GM21367 (cell line): ENCODE measurements around the gene GAST.
A peak's percentile ranks its signal among the peaks of the same experiment; 100 is the strongest.
"Not testable (repeated sequence)": the region's sequence is repeated elsewhere in the genome, so short reads cannot be mapped to it uniquely, and the experiment has no call there.

ENCODE experiments used
- ATAC-seq: cut with Tn5 transposase; IDR thresholded peaks from one replicate; pipeline ENCODE4 v1.9.1; 2021; ENCODE audit not compliant: unreplicated experiment

The GAST gene

GRCh38 chr17:41683441-41684007 lies 28.6 kb upstream of the GAST start:
- no peak for ATAC-seq

DNA sequence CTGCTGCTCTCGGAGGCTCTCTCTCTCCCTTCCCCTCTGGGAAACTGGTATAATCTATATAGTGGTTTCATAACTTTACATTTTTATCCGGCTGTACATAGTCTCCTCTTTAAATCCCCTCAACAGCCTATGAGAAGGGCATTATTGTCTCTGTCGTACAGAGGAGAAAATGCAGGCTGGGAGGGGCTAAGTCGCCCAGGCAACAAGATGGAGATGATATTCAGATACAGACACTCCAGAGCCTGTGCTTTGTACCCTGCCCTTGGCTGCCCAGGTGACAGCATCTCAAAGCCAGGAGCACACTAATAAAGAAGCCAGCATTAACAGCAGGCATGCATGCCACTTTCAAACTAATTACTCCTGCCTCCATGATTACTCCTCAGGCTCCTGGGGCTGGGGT lies 28.1 kb upstream of the GAST start:
- ATAC-seq, result no peak

DNA sequence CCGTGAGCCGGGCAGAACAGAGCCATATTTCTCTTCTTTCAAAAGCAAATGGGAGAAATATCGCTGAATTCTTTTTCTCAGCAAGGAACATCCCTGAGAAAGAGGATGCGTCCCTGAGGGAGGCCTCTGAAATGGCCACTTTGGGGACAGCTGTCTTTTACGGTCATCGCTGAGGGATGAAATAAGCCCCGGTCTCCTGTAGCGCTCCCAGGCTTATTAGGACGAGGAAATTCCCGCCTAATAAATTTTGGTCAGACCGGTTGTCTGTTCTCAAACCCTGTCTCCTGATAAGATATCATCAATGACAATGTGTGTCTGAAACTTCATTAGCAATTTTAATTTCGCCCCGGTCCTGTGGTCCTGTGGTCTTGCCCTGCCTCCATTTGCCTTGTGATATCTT lies 26.4 kb upstream of the GAST start:
- not testable (repeated sequence) for ATAC-seq

DNA sequence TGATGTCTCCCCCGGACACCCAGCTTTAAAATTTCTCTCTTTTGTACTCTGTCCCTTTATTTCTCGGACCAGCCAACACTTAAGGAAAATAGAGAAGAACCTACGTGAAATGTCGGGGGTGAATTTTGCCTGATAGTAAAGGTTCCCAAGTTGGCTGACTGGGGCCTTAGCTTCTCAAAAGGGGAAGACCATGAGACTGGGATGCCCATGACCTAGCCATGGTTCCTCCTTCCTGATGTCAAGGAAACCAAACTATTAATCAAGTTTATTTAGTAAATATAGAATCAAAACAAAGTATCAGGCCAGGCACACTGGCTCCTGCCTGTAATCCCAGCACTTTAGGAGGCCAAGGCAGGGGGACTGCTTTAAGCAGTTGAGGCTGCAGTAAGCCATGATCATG lies 25.9 kb upstream of the GAST start:
- no peak for ATAC-seq

- no peak for ATAC-seq
Measured at GRCh38 chr17:41687828-41688640, 24.1 kb upstream of the GAST start.

DNA sequence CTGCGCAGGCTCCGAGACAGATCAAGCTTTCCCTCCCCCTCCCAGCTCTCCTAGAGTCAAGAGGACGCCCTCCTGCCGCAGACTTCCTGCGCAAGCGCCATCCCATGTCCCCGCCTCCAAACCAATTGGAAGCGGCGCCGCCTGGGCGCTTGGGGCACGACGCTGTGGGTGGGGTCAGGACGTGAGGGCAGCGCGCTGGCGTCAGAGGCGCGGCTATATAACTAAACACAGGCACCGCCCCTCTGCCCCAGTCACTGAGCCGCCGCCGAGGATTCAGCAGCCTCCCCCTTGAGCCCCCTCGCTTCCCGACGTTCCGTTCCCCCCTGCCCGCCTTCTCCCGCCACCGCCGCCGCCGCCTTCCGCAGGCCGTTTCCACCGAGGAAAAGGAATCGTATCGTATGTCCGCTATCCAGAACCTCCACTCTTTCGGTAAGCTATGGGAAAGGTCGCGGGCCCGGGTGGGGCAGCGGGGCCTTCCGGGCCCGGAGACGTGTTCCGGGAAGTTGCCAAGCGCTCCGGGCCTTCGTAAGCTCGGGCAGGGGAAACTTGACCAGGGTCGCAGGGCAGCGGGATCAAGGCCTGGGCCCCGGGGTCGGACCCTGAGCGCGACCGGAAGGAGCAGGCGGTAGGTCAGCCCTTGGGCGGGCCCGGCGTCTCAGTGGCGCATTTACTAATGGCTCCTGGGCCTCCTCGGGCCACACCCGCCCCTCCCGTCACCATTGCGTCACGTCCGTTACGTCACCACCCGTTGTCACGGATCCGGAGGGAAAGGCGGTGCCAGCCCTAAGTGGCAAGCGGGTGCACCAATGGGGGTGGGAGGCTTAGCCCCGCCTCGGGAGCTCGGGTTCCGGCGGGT lies 23.3 kb upstream of the GAST start, which contains the start of gene EIF1:
TSS of gene EIF1 (plus strand) at position 245 of the 856 bp plus-strand sequence. CDS start at position 399, 154 bp downstream.
- peak; percentile 68 for ATAC-seq

DNA sequence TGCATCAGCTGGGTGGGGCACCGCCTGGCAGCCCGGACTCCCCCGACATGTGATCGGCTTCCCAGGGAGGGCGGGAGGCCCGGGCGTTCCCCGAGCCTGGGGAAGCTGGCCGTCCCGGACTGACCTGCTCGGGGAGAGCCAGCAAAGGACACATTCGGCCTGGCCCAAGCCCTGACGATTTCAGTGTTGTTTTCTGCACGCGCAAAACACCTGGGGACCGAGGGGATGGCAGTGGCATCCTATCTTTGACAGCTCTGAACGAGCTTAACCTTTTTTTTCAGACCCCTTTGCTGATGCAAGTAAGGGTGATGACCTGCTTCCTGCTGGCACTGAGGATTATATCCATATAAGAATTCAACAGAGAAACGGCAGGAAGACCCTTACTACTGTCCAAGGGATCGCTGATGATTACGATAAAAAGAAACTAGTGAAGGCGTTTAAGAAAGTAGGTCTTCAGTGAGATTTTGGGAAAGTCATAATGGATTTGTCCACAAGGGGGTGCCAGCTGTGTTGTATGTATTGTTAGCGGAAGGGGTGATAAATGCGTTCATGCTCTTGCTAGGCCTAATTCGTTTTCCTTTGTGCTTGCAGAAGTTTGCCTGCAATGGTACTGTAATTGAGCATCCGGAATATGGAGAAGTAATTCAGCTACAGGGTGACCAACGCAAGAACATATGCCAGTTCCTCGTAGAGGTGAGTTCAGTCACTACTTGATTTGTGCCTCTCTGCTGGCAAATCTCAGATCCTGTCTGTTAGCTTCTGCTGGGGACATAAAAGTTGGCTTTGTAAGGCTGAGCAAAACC lies 22.4 kb upstream of the GAST start:
- no peak for ATAC-seq

- ATAC-seq, result no peak
Measured at GRCh38 chr17:41690497-41690896, 21.6 kb upstream of the GAST start.

DNA sequence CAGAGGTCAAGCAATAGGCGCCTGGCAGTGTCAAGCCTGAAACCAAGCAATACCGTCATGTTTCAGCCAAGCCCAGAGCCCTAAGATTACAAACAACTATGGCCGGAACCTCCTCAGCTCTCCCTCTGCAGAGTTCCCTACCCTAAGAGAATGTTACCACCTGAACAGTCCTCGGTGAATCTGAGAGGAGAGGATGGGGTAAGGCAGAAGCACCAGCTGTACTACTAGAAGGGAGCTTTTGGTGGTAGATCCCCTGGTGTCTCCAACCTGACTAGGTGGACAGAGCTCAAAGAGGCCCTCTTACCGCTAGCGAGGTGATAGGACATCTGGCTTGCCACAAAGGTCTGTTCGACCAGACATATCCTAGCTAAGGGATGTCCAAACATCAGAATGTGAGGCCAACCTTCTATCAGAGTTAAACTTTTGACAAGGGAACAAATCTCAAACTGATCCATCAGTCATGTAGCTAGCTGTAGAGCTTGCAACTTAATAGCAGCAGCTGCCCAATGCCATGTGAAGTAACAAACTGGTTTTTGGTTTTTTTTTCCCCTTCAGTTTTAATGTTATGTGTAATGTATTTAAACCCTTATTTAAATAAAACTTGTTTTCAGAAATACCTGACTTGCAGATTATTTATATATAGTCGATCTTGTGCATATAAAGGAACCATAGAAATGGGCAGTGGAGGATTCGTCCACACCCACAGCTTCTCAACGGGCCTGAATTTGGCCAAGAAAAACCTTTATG lies 20.9 kb upstream of the GAST start:
- ATAC-seq, result no peak

GRCh38 chr17:41692722-41693521 lies 19.2 kb upstream of the GAST start:
- no peak for ATAC-seq

- ATAC-seq, result no peak
Measured at GRCh38 chr17:41695134-41695661, 16.9 kb upstream of the GAST start.

DNA sequence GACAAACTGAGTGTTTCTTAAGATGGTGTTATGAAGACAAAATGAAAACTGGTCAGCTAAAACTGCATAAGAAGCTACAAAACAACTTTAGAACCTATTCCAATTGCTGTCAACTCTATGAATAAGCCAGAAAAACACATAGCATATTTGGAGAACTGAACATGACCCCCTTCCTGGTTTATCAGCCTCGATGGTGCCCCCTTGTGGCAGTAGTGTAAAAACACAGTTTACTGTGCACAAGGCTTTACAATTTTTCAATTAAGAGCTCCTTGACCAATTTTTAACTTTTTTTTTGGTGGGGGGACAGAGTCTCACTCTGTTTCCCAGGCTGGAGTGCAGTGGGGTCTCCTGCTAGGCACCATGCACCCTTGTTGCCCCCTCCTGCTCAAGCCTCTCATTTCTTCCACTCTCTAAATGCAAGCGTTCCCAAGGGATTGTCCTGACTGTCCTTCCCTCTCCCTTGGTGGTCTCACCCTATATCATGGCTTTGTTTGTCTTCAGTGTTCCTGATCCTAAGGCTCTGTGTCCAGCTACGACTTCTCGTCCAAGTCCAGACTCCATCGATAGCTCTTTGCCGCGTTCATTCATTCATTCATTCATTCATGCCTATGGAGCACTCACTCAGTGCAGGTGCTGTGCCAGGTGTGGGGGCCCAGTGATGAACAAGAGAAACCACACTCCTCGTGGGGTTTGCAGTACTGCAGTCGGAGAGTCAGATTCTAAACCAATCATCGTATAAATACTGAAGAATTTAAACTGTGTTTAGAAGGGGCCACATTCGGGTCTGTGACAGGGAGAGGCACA lies 16.0 kb upstream of the GAST start:
- ATAC-seq, result no peak

GRCh38 chr17:41697122-41697962 lies 14.8 kb upstream of the GAST start:
- no peak for ATAC-seq

- ATAC-seq, result not testable (repeated sequence)
Measured at GRCh38 chr17:41700843-41701242, 11.3 kb upstream of the GAST start.

- ATAC-seq, result no peak
Measured at GRCh38 chr17:41702712-41703111, 9.4 kb upstream of the GAST start.

- ATAC-seq, result no peak
Measured at GRCh38 chr17:41705271-41705991, 6.7 kb upstream of the GAST start.
